Endodermal cell (in vitro differentiated cells): Measurements from ENCODE around the gene SFRP2. TPM values are rescaled to one million over a fixed set of nuclear protein-coding genes. Genes with fewer than 3 reads are reported as not detected.

Experiments
- DNase-seq: peaks from one replicate; pipeline ENCODE4 v3.0.0-alpha.2; 2017
- H3K27ac ChIP-seq: 2 replicates; pipeline ENCODE4 v1.5.1; 2013; ENCODE audit warnings: mild to moderate bottlenecking, low read depth, low read length, moderate library complexity
- H3K27me3 ChIP-seq: 2 replicates; pipeline ENCODE4 v1.6.1; 2013; ENCODE audit warnings: mild to moderate bottlenecking, low read length, moderate library complexity; ENCODE audit not compliant: insufficient read depth, control insufficient read depth, poor library complexity, severe bottlenecking
- H3K36me3 ChIP-seq: 2 replicates; pipeline ENCODE4 v1.7.0; 2013; ENCODE audit warnings: mild to moderate bottlenecking, low read length, moderate library complexity; ENCODE audit not compliant: control insufficient read depth, insufficient read depth
- H3K4me1 ChIP-seq: one replicate; pipeline ENCODE4 v1.7.0; 2013; ENCODE audit warnings: low read length; ENCODE audit not compliant: control insufficient read depth, insufficient read depth
- H3K4me3 ChIP-seq: 2 replicates; pipeline ENCODE4 v1.5.1; 2013; ENCODE audit warnings: mild to moderate bottlenecking, low read length, moderate library complexity
- H3K9ac ChIP-seq: 2 replicates; pipeline ENCODE4 v1.6.1; 2013; ENCODE audit warnings: mild to moderate bottlenecking, low read length, moderate library complexity; ENCODE audit not compliant: poor library complexity, severe bottlenecking; ENCODE audit errors: extremely low read depth
- H3K9me3 ChIP-seq: 2 replicates; pipeline ENCODE4 v1.6.1; 2013; ENCODE audit warnings: mild to moderate bottlenecking, low read length, moderate library complexity; ENCODE audit not compliant: control insufficient read depth
- H3K27ac Mint-ChIP-seq: 2 replicates; pipeline ENCODE4 v1.8.0; 2020; ENCODE audit warnings: mixed read lengths
- H3K27me3 Mint-ChIP-seq: 2 replicates; pipeline ENCODE4 v1.8.0; 2021; ENCODE audit warnings: mild to moderate bottlenecking, mixed read lengths; ENCODE audit not compliant: insufficient read depth
- H3K36me3 Mint-ChIP-seq: 2 replicates; pipeline ENCODE4 v1.8.0; 2020; ENCODE audit warnings: low read depth, mixed read lengths
- H3K4me1 Mint-ChIP-seq: 2 replicates; pipeline ENCODE4 v1.8.0; 2020; ENCODE audit warnings: mixed read lengths
- H3K4me3 Mint-ChIP-seq: 2 replicates; pipeline ENCODE4 v1.8.0; 2020; ENCODE audit warnings: mild to moderate bottlenecking, moderate library complexity, mixed read lengths
- H3K9me3 Mint-ChIP-seq: 2 replicates; pipeline ENCODE4 v1.8.0; 2020; ENCODE audit warnings: mild to moderate bottlenecking, mixed read lengths
- CTCF ChIP-seq: fragments of 200-600 bp; sonication (generic); conservative IDR thresholded peaks from 2 replicates; pipeline ENCODE4 v1.5.0; 2021; ENCODE audit warnings: antibody characterized with exemption, mild to moderate bottlenecking
- WGBS, 2 experiments: methylation state at CpG; one replicate each; pipeline versions ENCODE4 v1.1.5 to v1.1.7; 2013; ENCODE audit warnings: missing lambda C conversion rate in 2 of 2, mixed read lengths in 1 of 2; ENCODE audit not compliant: insufficient coverage in 1 of 2, insufficient read length in 1 of 2; 5-methylcytosine and 5-hydroxymethylcytosine counted together
- total RNA-seq, 2 donors: library from RNA; stranded (reverse); fragmentation: NEBNext Ultra II Directional in 1 of 2; extraction: Animal tissue kit (Norgen Biotek cat#: 25700) in 1 of 2; gene quantifications; 2 replicates in 1 of 2; 3 replicates in 1 of 2; pipeline ENCODE4 v1.2.1, GENCODE V29; 2021

Gene SFRP2
- total RNA-seq, 2 donors from 2014 or later, result 5.3 to 69.1 TPM

GRCh38 chr4:153758688-153759406, 30.0 kb downstream of the SFRP2 start:
- Histone ChIP-seq H3K27ac (no peak overlapping the region), H3K4me1 (peaks cover 3% of the 10 kb centered on the region), H3K4me3 (peak overlapping the region; percentile 77), H3K9ac (no peak overlapping the region), H3K9me3 (no peaks in the 10 kb centered on the region), H3K27me3 (peaks cover 40% of the 10 kb centered on the region), H3K36me3 (no peaks in the 10 kb centered on the region)
- H3K4me1 Mint-ChIP-seq, result peaks cover 20% of the 10 kb centered on the region
- no peaks in the 10 kb centered on the region for H3K36me3 Mint-ChIP-seq
- peaks cover 4% of the 10 kb centered on the region for H3K9me3 Mint-ChIP-seq
- H3K27me3 Mint-ChIP-seq, result peaks cover 49% of the 10 kb centered on the region
- H3K4me3 Mint-ChIP-seq, result peak overlapping the region; percentile 62
- DNase-seq, result peak; percentile 60
- TF ChIP-seq CTCF, result no peak
- no peak overlapping the region for H3K27ac Mint-ChIP-seq
- WGBS, 2 experiments, result 25 to 39% methylated on average over 6 to 12 of the region's 15 CpGs

DNA sequence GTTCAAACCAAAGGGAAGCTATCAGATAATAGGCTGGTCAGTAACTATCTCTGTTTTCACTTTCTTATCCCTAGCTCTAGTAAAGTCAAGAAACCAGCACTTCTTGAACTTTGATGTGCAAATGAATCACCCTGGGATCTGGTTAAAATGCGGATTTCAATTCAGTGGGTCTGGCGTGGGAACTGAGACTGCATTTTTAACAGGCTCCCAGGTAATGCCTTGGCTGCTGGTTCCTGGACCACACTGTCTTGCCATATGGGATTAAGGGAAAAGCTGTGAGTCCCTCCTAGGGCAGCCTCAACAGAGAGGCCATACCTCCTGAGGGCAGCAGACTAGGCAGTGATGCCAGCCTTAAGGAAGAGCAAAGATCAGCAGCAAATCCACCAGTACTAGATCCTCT, 30.7 kb downstream of the SFRP2 start:
- no peak overlapping the region for H3K27ac Mint-ChIP-seq
- TF ChIP-seq CTCF, result no peak
- Histone ChIP-seq H3K9me3 (no peaks in the 10 kb centered on the region), H3K9ac (no peak overlapping the region), H3K36me3 (no peaks in the 10 kb centered on the region), H3K27me3 (peaks cover 40% of the 10 kb centered on the region), H3K4me1 (peaks cover 3% of the 10 kb centered on the region), H3K4me3 (no peak overlapping the region), H3K27ac (no peak overlapping the region)
- peak; percentile 72 for DNase-seq
- no peaks in the 10 kb centered on the region for H3K36me3 Mint-ChIP-seq
- peaks cover 4% of the 10 kb centered on the region for H3K9me3 Mint-ChIP-seq
- H3K4me1 Mint-ChIP-seq, result peaks cover 20% of the 10 kb centered on the region
- H3K27me3 Mint-ChIP-seq, result peaks cover 49% of the 10 kb centered on the region
- WGBS, 2 experiments, result 18 to 29% methylated on average over 2 of the region's 2 CpGs
- H3K4me3 Mint-ChIP-seq, result peak overlapping the region; percentile 62

- Histone ChIP-seq H3K9ac (no peak overlapping the region), H3K27me3 (peaks cover 40% of the 10 kb centered on the region), H3K36me3 (no peaks in the 10 kb centered on the region), H3K4me1 (peaks cover 3% of the 10 kb centered on the region), H3K4me3 (no peak overlapping the region), H3K9me3 (no peaks in the 10 kb centered on the region), H3K27ac (no peak overlapping the region)
- H3K36me3 Mint-ChIP-seq, result no peaks in the 10 kb centered on the region
- no peak overlapping the region for H3K27ac Mint-ChIP-seq
- TF ChIP-seq CTCF, result no peak
- peaks cover 49% of the 10 kb centered on the region for H3K27me3 Mint-ChIP-seq
- peaks cover 20% of the 10 kb centered on the region for H3K4me1 Mint-ChIP-seq
- DNase-seq, result peak; percentile 56
- WGBS, 2 experiments, result 44 to 80% methylated on average over 1 of the region's 1 CpG
- peaks cover 4% of the 10 kb centered on the region for H3K9me3 Mint-ChIP-seq
- no peak overlapping the region for H3K4me3 Mint-ChIP-seq
Observed at GRCh38 chr4:153757407-153757806, 31.5 kb downstream of the SFRP2 start.
